Stimulated activated CD4-positive, alpha-beta T cell treated with anti-CD3 and anti-CD28 coated beads, Interleukin-12 subunit alpha, Interleukin-12 subunit beta, amount 100 ng/mL, for 4 hours (primary cell): Measurements from ENCODE around the gene HNRNPM.
"Not testable (repeated sequence)": the region's sequence is repeated elsewhere in the genome, so short reads cannot be mapped to it uniquely, and the experiment has no call there.

Experiments
- DNase-seq: peaks from one replicate; pipeline ENCODE4 v3.0.0-alpha.2; 2020

The HNRNPM gene

GRCh38 chr19:8426283-8426682 lies 18.5 kb upstream of the HNRNPM start:
- DNase-seq, result no peak

- DNase-seq, result no peak
Observed at GRCh38 chr19:8429044-8429443, 15.7 kb upstream of the HNRNPM start.

DNA sequence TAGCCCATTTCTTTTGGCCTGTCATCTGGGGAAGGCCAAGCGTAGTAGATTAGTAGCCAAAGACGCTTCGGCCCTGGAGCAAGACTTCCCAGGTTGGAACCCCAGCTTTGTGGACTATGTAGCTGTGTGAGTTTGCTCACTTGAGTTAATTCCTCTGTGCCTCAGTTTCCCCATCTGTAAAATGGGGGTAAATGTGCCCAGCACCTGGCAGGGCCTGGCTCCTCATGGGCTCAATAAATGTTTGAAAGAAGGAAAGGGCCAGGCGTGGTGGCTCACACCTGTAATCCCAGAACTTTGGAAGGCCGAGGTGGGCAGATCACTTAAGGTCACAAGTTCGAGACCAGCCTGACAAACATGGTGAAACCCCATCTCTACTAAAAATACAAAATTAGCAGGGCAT lies 14.9 kb upstream of the HNRNPM start:
- no peak for DNase-seq

DNA sequence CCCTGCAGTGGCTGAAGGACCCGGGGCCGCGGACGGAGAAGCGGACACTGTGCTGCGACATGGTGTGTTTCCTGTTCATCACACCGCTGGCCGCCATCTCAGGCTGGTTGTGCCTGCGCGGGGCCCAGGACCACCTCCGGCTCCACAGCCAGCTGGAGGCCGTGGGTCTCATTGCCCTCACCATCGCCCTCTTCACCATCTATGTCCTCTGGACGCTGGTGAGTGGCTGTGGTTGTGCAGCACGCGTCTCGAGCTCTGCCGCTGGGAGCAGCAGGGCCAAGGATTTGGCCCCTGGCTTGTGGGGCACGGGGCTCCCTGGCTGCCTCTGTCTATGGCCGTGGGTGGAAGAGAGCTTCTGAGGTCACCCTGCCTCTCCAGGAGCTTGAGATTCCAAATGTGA lies 14.1 kb upstream of the HNRNPM start:
- DNase-seq, result no peak

- DNase-seq, result no peak
Observed at GRCh38 chr19:8438236-8438635, 6.5 kb upstream of the HNRNPM start.

DNA sequence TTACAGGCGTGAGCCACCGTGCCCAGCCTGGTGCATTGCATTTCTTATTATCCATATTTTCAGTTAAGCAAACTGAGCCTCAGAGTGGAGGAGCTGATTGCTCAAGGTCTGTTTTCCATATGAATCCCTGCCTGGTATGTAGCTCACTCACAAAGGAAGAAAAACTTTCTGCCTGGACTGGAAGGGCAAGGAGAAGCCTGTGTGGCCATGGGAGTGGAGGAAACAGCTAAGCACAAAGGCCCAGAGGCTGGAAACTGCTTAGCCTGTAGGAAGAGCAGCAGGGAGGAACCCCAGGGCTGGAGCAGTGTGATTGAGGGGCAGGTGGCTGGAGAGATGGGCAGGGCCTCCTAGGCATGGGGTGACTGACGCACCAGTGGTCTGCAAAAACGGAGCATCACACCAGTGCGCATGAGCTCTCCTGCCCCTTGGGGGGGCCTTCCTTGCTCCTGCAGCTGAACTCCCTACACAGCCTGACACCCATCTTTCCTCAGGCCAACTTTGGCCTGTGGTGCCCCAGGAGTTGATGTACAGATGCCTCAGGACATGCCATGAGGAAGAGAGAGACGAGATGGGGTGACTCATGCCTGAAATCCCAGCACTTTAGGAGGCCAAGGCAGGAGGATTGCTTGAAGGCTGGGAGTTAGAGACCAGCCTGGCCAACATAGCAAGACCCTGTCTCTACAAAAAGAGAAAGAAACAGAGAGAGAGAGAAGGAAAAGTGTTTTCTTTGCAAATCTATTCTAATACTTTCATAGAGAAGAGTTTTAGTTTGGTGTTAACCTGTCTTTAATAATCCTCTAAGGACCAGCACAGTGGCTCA lies 2.8 kb upstream of the HNRNPM start:
- no peak for DNase-seq

DNA sequence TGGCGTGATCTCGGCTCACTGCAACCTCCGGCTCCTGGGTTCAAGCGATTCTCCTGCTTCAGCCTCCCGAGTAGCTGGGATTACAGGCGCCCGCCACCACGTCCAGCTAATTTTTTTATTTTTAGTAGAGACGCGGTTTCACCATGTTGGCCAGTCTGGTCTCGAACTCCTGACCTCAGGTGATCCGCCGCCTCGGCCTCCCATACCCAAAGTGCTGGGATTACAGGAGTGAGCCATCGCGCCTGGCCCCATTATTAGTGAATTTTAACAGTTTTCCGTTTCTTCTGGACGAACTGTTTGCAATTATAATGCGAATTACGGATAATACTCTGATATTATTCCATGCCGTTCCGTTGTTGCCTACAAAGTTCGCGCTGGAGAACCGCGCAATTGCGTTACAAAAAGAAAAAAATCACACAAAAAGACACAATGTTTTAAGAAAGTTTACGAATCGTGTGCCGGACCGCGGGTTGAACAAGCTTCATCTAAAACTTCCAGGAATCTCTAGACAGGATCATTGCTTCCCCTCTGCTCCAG lies 567 bp upstream of the HNRNPM start:
- DNase-seq, result not testable (repeated sequence)

DNA sequence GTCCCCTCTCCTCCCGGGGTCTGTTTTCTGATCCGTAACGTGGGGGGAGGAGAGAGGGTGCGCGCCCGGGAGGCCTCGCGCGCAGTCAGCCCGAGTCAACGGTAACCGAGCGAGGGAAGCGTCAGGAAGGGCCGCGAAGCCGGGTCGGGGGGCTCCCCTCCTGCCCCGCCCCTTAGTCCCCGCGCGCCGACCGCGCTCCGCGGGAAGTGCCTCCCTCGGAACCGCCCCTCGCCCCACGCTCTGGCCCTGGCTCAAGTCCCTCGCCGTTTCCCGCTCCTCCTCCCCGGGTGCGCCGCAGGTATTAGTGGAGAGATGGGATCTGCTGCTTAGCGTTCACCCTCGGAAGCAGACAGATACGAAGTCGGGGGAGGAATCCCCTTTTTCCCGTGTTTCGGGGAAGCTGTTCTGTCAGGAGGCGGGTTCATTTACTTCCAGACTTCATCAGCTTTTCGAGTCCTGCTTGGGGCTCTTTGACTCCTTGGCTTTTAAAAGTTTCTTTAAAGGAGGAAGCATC lies 770 bp downstream of the HNRNPM start:
- peak; percentile 39 for DNase-seq

- DNase-seq, result no peak
Observed at GRCh38 chr19:8446061-8446709, 1.4 kb downstream of the HNRNPM start.

DNA sequence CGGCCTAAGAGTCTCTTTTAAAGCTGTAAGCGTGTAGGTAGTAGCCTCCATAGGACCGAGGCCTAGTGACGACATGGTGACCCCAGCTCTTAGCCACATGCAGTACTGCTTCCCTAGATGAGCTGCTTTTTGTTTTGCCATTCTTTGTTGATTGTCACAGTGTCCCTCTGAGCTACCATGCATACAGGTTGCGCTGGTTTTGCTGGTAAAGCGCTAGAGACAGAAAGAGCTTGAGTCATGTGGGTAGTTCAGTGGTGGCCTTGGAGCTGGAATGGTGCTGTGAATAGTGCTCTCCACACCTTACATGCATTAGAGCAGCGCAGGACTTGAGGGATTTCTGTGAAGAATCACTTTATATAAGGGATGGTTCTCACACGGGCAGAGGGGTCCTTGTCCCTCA lies 5.1 kb downstream of the HNRNPM start:
- no peak for DNase-seq

GRCh38 chr19:8451377-8451776 lies 6.6 kb downstream of the HNRNPM start:
- DNase-seq, result no peak

GRCh38 chr19:8451885-8452284 lies 7.1 kb downstream of the HNRNPM start:
- DNase-seq, result no peak

DNA sequence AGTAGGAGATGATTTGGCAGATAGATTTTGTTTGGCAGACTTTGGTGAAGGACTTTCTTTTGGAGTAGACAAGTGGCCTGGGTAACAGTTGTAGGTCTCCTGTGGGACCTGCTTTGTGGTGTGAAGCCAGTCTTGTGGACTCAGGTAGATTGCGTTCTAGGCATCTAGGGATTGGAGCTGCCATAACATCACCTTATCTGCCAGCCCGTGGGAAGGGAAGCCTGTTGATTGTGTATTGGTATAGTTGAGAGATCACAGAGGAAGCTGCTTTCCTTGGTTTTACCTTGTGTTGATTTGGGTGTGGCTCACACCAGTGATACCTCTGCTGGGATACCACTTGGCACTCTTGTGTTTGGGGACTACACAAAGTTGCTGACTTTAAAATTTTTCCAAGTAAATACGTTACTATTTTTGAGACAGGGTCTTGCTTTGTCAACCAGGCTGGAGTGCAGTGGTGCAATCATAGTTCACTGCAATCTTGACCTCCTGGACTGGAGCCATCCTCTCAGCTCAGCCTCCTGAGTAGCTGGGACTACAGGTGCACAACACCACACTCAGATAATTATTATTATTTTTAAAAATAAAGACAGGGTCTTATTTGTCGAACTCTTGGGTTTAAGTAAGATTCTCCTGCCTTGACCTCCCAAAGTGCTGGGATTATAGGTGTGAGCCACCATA lies 7.8 kb downstream of the HNRNPM start:
- DNase-seq, result no peak

DNA sequence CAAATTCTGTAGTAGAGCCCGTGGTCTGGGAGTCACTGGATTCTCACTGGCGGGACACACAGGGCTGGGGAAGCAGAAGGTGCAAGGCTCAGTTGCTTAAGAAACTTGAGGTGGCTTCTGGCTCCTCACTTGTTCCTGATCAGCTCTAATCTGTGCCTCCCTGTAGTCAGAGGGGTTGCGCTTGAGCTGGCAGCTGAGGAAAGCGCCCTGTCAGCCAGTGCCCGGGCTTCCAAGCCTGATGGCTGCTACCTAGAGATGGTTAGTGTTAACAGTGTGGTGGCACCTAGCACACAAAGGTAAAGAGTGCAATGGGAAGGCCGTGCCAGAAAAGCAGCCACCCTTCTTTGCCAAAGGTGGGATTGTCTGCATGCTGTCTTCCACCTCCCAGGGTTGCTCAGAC lies 8.8 kb downstream of the HNRNPM start:
- DNase-seq, result no peak

DNA sequence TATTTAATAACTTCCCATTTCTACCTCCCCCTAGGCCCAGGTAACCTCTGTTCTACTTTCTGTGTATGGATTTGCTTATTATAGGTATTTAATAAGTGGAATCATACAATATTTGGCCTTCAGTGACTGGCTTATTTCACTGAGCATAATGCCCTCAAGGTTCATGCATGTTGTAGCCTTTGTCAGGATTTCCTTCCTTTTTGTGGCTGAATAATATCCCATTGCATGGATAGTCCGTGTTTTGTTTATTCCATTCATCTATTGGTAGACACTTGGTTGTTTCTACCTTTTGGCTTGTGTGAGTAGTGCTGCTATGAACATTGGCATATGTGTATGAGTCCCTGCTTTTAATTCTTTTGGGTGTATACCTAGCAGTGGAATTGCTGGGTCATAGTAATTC lies 9.4 kb downstream of the HNRNPM start:
- DNase-seq, result no peak

DNA sequence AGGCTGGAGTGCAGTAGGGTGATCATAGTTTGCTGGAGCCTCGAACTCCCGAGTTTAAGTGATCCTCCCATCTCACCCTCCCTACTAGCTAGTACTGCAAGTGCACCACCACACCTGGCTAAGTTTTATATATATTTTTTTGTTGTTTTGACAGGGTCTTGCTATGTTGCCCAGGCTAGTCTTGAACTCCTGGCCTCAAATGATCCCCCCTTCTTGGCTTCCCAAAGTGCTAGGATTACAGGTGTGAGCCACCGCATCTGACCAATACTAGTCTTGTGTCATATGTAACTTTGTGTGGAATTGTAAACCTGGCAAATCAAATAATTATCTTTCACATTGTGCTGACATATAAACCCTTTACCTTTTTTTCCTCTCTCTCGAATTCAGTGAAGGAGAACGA lies 10.2 kb downstream of the HNRNPM start:
- no peak for DNase-seq

DNA sequence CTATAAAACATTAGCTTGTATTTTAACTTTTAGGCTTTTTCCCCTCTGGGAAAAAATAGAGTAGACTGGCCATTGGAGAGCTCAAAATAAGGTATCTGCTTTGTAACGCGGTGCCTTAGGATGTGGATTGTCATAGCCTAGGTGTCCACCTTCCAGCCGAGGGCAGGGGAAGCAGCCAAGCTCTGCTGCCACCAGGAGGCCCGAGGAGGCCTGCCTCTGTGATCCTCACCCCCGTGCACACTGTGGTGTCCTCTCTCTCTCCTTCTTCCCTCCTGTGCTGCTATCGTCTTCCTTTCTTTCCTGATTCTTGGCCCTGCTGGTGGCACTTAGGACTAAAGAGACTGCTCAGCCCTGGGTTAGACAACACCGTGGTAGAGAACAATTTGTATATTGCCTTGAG lies 11.3 kb downstream of the HNRNPM start:
- DNase-seq, result no peak

- no peak for DNase-seq
Observed at GRCh38 chr19:8457209-8457608, 12.4 kb downstream of the HNRNPM start.

- DNase-seq, result no peak
Observed at GRCh38 chr19:8457827-8458226, 13.1 kb downstream of the HNRNPM start.

DNA sequence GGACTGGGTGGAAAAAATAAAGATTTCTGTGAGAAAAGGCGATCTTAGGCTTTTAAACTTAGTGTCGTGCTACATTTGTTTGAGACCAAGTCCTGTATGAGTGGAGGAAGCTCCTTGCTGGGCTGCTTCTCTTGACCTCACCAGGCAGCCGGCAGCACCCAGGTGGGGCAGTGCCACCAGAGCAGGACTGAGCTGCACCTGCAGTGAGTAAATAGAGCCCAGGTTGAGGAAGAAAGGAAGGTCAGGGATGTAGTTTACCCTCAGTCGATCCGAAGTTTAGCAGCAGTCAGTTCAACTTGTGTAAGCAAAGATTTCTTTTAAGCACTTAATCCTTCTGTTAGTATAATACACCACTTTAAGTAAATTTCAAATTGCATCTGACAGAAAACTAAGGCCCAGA lies 13.6 kb downstream of the HNRNPM start:
- no peak for DNase-seq

DNA sequence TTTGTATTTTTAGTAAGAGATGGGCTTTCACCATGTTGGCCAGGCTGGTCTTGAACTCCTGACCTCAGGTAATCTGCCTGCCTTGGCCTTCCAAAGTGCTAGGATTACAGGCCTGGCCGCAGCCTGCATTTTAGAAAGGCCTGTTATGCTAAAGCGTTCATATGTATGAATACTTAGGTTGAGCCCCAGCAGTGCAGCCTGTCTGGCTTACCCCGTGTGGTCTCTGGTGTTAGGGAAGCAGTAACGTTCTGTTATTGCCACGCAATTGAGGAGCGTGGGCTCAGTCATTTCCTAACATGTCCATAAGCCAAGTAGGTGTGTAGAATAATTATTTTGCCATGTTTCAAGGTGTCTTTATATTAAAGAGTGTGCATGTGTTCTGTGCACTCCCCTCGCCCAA lies 14.3 kb downstream of the HNRNPM start:
- no peak for DNase-seq

GRCh38 chr19:8459520-8460270 lies 14.9 kb downstream of the HNRNPM start:
- DNase-seq, result no peak
